Adipose tissue (tissue), 3 donors: ENCODE data around the gene APBB2. TPM values are rescaled to one million over a fixed set of nuclear protein-coding genes. Genes with fewer than 3 reads are reported as not detected.
"Not testable (repeated sequence)": the region's sequence is repeated elsewhere in the genome, so short reads cannot be mapped to it uniquely, and the experiment has no call there.

Experiments used
- H3K27ac ChIP-seq: one replicate; pipeline ENCODE4 v1.5.1; 2013; ENCODE audit warnings: low read depth, low read length
- WGBS, 3 donors: extraction: QIAGEN DNeasy Blood & Tissue Kit; methylation state at CpG; one replicate each; pipeline ENCODE4 v1.1.7; 2013; 5-methylcytosine and 5-hydroxymethylcytosine counted together
- polyA plus RNA-seq, 3 donors: library from polyadenylated mRNA; stranded (reverse); fragments of 200-250 nt; gene quantifications; one replicate each; pipeline ENCODE4 v1.2.3, GENCODE V29; 2013
- donor health status: healthy with polysubstance abuse.
- donor health status: Bipolar disorder and iron deficiency.
- donor health status: healthy.

Gene APBB2
- polyA plus RNA-seq, 3 donors = 6.1 to 36.6 (median 27.3) TPM

DNA sequence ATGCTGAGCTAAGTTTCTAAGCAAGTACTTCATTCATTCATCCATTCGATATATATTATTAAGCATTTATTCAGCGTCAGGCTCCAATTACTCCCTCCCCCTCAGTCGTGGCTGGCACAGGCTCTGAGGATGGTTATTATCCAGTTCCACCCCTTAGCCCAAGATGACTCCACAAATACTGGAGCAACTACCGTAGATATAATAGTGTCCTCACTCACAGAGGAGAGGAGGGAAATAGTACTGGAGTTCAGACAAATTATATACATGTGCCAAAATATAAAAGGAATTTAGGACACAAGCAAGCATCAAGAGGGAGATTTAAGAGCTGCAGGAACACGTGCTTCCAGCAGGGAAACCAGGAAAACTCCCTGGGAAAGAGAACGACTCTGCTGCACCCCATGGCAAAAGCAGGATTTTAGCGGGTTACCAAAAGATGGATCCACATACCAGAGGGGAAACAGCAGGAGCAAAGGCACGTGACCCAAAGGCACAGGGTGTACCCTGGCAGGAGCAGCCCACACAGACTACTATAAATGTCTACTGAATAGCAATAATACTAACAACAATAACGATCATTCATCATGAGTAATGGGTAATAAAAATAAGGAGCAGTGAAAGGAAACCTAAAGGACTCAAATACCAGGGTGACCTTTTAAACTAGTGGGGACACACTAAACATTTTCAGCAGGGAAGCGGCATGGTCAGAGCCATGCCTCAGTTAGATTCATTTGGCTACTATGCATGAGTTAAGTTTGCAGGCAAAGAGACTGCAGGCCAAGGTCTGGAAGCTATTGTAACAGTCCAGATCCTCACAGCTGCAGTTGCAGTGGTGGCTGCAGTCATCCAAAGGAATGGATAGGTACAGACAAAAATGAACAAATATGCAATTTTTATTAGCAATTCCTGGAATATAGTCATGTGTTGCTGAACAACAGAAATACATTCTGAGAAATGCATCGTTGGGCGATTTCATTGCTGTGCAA, 153.7 kb downstream of the APBB2 start:
- H3K27ac ChIP-seq = no peak overlapping the region
- 62 to 79% (median 71%) methylated on average over 12 of the region's 12 CpGs for WGBS, 3 donors

DNA sequence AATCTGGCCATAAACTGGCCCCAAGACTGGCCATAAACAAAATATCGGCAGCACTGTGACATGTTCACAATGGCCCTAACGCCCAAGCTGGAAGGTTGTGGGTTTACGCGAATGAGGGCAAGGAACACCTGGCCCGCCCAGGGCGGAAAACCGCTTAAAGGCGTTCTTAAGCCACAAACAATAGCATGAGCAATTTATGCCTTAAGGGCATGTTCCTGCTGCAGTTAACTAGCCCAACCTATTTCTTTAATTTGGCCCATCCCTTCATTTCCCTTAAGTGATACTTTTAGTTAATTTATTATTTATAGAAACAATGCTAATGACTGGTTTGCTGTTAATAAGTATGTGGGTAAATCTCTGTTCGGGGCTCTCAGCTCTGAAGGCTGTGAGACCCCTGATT, 154.9 kb downstream of the APBB2 start:
- 92 to 97% (median 96%) methylated on average over 9 of the region's 9 CpGs for WGBS, 3 donors
- not testable (repeated sequence) for H3K27ac ChIP-seq

DNA sequence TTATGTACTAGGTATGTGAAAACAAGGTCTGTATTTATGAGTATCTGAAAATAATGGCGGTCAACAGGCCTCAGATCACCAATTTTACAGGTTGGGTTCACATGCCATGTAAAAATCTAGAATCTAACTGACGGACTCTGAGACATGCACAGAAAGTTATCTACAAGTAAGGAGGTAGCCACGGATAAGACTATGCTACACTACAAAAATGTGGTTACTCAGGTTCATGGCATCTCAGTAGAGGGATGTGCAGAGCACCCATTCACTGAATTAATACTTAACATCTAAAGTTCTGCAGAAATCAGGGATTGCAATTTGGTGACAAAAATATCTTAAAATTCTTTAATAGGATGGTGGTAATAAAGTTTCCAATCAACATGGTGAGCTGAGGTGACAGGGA, 155.9 kb downstream of the APBB2 start:
- no peak overlapping the region for H3K27ac ChIP-seq
- 90 to 97% (median 94%) methylated on average over 3 of the region's 3 CpGs for WGBS, 3 donors

DNA sequence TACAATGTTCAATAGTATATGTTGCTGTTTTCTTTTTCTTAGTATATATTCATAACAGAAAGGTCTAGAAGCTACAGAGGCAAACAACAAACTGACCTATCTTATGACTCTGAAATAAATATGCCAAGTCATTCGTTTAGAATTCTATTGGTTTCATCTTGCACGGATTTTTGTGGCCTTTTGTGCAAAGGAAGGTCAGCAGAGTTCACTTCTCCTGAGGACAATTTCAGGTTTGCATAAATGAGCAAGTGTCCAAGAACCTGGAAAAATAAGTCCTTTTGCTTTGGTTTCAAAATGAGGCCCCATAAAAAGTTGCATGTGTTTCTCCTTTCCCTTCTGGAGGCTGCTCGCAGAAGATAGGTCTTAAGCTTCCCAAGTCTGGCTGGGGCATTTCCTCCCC, 156.9 kb downstream of the APBB2 start:
- no peak overlapping the region for H3K27ac ChIP-seq

DNA sequence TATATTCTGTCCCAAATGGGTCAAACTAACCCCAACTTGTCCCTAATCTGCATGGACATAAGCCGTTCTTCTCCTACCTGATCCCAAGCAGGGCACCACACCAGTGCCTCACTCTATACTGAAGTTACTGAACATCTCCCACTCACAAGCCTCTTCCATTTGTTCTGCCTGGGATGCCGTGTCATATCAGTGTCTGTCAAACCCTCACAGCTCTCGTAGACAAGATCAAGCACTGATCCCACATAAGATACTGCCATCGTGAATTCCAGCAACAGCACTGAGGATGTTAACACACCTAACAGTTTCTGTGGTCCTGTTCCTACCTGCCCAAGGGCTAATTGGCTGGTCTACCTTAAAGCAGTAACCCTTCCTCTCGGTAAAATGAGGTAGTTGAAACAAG, 162.1 kb downstream of the APBB2 start:
- no peak overlapping the region for H3K27ac ChIP-seq
- 96% methylated on average over 5 of the region's 5 CpGs for WGBS, 3 donors

More for the DNA sequence above, 156.9 kb downstream of the APBB2 start:
- WGBS, 3 donors = 50 to 80% (median 68%) methylated on average over 3 of the region's 3 CpGs

DNA sequence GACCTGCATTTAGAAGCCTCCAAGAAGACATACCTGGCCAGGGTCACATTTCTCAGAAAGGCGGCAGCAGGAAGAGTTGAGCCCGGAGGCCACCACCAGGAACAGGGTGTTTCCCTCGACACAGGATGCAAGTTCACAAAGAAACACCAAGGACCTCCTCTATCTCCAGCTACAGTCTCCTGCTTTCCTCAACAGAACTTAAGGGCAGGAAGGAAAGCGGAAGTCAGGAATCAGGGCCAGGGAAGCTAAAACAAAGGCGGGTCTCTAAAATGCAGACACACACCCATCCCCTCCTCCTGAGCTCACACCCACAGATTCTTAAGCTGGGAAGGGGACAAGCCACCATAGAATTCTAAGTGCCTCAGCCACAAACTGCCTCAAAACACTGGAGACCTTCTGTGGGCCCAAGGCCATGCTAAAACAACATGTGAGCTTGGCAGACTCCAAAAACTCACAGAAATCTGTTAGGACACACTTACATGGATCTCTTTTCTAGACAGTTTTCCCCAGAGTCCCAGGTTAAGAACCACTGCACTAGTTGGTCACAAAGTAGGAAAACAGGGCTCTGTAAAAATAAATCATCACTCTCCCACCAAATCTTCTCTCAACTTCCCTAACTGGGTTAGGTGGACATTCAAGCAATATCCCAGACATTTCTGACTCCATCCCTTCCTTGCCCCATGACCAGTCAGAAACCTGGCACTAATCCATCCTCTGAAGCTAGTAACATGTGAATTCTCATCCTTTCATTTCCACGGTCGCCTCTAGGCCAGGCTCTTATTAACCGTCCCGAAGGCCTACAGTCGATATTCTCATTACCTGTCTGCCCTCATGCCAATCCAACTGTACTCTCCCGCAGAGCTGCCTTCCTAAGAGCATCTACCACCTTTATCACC, 163.2 kb downstream of the APBB2 start:
- WGBS, 3 donors = 66 to 86% (median 74%) methylated on average over 11 of the region's 11 CpGs
- H3K27ac ChIP-seq = no peak overlapping the region

DNA sequence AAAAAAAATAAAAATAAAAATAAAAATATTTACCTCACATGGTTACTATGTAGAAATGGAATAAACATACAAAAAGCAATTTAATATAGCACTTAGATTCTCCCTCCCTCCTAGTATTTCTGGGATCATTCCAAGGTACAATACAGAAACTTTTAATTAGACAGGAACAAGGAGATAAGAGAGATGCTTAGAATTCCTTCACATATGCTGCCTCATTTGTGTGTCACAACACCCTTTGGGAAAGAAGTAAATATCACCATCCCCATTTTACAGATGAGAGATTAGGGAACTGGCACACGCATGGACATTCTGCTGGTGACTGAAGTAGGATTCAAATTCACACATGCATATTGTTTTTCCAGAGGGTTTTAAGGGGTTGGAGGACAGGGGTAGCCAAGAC, 164.2 kb downstream of the APBB2 start:
- WGBS, 3 donors = 82 to 91% (median 85%) methylated on average over 1 of the region's 1 CpG
- no peak overlapping the region for H3K27ac ChIP-seq

DNA sequence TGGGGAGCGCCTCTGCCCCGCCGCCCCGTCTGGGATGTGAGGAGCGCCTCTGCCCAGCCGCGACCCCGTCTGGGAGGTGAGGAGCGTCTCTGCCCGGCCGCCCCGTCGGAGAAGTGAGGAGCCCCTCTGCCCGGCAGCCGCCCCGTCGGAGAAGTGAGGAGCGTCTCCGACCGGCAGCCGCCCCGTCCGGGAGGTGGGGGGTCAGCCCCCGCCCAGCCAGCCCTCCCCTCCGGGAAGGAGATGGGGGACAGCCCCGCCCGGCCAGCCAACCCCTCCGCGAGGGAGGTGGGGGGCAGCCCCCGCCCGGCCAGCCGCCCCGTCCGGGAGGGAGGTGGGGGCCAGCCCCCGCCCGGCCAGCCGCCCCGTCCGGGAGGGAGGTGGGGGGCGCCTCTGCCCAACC, 165.2 kb downstream of the APBB2 start:
- WGBS, 3 donors = 87 to 88% (median 87%) methylated on average over 3 to 38 of the region's 40 CpGs
- not testable (repeated sequence) for H3K27ac ChIP-seq

DNA sequence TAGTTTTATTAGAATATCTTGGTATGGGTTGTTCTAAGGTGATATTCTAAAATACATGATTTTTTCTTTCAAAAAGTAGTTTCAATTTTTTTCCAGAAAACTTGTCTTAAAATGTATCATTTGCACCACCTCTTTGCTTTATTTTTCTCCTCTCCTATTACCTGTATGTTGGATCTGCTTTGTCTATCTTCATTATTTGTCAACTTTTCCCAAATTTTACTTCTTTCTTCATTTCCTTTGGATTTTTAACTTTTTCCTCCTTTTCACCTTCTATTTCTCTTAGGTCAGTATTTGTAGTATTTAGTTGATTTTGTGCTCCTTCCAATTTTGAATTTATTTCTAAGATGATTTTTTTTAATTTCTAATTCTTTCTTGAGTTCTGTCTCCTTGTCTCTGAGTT, 169.6 kb downstream of the APBB2 start:
- no peak overlapping the region for H3K27ac ChIP-seq

DNA sequence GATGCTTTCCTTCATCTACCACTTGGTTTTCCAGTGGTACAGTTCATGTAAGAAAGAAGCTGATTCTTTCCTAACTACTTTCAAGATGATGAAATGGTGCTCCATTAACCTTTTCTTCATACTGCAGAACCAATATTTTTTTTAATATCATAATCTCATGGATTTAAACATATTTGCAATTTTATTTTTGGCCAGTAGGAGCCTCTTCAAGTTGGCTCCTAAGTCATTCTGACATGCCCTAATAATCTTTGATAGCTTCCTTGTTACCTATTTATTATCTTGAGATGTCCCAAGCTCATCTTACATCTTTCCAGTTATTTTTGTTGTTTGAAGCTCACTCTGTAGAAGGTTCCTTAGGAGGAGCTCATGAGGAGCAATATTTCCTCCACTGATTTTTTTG, 170.2 kb downstream of the APBB2 start:
- H3K27ac ChIP-seq = no peak overlapping the region

DNA sequence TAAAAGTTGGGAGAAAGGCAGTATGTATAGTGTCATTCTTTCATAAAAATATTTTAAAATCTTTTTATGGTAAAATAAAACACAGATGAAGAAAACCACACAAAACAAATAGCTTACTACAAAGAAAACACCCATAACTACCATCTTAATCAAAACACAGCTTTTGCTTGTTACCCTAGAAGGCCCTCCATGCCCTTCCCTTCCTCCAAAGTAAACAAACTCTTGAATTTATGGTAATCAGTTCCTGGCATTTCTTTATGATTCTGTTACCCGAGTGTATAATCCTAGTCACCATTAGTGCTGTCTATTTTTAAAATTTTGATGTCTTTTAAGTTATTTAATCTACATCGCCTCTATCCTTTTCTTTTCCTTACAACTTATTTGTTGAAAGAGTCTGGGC, 170.9 kb downstream of the APBB2 start:
- WGBS, 3 donors = 80 to 90% (median 86%) methylated on average over 2 of the region's 2 CpGs
- no peak overlapping the region for H3K27ac ChIP-seq

DNA sequence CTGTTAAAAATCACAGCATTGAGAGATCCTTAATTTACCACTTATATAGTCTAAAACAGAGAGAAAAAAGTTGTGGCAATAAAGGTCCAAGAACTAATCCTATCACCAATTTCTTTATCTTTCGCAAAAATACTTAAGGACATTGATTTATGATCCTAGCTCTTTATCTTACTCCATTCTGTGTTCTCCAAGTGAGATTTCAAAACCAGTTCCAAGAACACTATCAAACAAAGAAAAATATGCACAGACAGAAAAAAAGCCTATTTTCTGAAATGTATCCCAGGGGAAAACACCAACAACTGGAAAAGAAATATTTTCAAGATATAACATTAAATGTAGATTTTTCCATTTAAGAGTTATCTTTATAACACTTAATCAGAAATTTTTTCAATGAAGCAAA, 172.8 kb downstream of the APBB2 start:
- 52 to 65% (median 54%) methylated on average over 1 of the region's 1 CpG for WGBS, 3 donors
- H3K27ac ChIP-seq = no peak overlapping the region

DNA sequence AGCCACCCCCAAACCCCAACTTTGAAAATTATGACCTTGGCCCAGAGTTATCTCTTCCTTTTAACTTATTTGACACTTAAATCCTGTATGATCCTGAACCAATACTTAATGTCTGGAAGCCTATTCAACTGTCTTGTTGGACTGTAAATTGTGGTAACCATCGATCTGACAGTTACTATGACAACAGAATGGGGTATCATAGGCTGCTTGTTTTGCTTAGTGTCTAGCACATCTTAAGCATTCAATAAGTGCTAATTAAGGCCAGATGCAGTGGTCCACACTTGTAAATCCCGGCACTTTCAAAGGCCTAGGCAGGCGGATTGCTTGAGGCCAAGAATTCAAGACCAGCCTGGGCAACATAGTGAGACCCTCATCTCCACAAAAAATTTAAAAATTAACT, 175.0 kb downstream of the APBB2 start:
- H3K27ac ChIP-seq = no peak overlapping the region
- 94 to 98% (median 97%) methylated on average over 3 of the region's 3 CpGs for WGBS, 3 donors

DNA sequence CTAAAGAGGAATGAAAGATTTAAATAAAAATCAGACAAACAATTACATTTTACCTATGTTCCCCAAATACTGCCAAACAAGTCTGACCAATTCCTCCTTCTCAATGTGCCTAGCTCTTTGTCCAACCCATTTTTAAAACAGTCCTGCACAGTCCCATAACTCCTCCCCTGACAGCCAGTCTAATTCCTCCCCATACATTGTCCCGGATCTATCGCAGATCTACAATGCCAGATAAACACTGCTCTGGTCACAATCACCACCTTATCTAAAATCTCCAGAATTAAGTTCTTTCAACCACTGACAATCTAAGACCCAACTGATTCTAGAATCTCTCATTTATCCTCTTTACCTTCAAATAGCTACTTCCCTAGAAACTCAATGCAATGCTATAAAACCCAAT, 176.0 kb downstream of the APBB2 start:
- 93 to 98% (median 98%) methylated on average over 2 of the region's 2 CpGs for WGBS, 3 donors
- no peak overlapping the region for H3K27ac ChIP-seq

DNA sequence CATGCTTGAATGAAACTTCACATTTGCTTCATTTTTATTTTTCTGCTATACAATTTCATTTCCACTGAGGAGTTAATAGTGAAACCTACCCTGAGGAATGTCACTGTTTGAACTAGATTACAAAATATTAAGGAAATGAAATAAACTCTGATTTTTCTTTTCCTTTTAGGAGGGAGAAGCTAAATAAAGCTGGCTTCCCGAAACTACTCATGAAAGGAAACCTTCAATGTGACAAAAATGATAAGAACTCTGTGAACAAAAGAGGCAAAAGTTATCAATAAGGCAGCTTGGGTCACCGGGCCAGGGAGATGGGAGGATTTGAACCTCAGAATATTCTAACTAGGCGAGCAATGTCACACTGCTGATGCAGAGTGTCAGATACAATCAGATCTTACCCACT, 185.2 kb downstream of the APBB2 start:
- H3K27ac ChIP-seq = no peak overlapping the region
- 53 to 64% (median 60%) methylated on average over 3 of the region's 3 CpGs for WGBS, 3 donors

DNA sequence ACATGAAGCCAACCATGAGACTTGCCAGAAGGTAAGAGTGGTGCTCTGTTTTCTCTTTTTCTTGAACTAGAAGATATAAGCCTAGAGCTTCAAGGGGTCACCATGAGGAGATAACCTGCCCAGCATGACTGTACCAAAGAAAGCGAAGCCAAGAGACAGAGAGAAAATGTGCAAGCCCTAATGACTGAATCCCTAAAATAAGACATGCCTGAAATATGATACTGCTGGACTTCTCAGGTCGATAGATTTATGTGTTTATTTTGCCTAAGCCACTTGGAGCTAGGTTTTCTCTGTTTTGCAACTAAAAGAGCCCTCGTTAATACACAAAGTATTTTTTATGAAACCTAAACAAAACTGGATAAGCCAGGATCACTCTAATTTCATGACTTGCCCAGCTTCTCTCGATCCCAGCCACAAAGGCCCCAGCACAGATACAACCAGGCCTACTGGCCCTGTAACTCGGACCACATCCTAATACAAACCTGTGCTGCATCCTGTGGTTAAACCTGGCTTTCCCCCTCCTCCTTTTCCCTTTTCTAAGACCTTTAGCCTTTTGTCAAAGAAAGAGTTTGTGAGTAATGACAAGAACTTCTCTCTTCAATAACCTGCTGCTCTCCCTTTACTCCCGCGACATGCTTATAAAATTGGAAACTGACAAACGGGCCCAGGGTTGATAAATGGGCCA, 185.8 kb downstream of the APBB2 start:
- H3K27ac ChIP-seq = no peak overlapping the region
- WGBS, 3 donors = 63 to 70% (median 67%) methylated on average over 8 of the region's 8 CpGs

DNA sequence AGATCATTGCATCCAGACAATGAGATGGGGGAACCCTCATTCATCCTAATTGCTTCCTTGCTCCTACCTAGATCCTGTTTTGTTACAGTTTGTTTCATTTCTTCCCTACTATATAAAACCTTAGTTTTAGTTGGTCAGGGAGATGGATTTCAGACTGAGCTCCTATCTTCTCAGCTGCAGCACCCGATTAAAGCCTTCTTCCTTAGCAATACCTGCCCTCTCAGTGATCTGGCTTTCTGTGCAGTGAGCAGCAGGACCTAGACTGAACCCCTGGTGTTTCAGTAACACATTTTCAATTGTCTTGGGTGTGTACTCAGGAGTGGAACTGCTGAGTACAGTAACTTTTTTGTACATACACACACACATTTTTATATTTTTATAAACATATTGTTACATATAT, 187.4 kb downstream of the APBB2 start:
- 90 to 100% (median 98%) methylated on average over 1 of the region's 1 CpG for WGBS, 3 donors
- no peak overlapping the region for H3K27ac ChIP-seq

DNA sequence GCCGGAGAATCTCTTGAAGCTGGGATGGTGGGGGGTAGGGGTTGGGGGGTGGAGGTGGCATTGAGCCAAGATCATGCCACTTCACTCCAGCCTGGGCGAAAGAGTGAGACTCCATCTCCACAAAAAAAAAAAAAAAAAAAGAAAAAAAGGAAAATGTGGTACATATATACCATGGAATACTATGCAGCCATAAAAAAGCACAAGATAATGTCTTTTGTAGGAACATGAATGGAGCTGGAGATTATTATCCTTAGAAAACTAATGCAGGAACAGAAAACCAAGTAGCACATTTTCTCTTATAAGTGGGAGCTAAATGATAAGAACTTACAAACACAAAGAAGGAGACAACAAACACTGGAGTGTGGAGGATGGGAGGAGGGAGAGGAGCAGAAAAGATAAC, 188.5 kb downstream of the APBB2 start:
- 97 to 100% (median 99%) methylated on average over 2 of the region's 2 CpGs for WGBS, 3 donors
- H3K27ac ChIP-seq = no peak overlapping the region
